KOPT-K1 (cell line): Measurements from ENCODE around the gene FRAS1.

Experiments used
- H3K27ac ChIP-seq: fragments of 200-600 bp; sonication (generic); 2 replicates; pipeline ENCODE4 v1.5.1; 2016; ENCODE audit warnings: antibody characterized with exemption, mild to moderate bottlenecking, low read depth, low read length; ENCODE audit not compliant: poor library complexity, severe bottlenecking
- H3K36me3 ChIP-seq: fragments of 200-600 bp; sonication (generic); 2 replicates; pipeline ENCODE4 v1.5.1; 2017; ENCODE audit warnings: antibody characterized with exemption, mild to moderate bottlenecking, low read length, moderate library complexity; ENCODE audit not compliant: insufficient read depth
- H3K9me3 ChIP-seq: fragments of 200-600 bp; sonication (generic); 2 replicates; pipeline ENCODE4 v1.5.1; 2017; ENCODE audit warnings: antibody characterized with exemption, low read length, mild to moderate bottlenecking; ENCODE audit not compliant: insufficient read depth, poor library complexity, severe bottlenecking

Gene FRAS1

DNA sequence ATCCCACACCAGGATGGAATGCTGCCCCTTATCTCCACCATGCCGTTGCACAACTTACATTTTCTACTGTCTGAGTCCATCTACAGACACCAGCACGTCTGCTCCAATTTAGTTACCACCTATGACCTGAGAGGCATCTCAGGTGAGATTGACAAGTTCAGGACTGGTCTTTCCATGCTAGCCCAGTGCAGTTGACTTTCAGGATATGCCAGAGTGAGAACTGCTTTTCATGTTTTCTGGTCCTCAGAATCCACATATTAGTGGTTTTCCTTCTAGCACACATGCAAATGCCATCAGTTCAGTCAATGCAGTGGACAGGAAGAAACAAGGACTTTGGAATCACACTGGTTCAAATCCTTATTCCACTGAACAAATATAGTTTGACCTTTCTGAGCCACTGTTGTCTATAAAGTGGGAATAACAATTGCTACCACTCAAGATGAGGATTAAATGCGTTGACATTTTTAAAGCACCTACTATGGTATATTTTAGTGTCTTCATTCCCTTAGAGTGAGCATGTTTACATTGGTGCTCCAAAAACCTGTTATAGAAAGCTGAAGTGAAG lies 456.4 kb downstream of the FRAS1 start:
- H3K36me3 ChIP-seq, result no peaks in the 10 kb centered on the region
- H3K27ac ChIP-seq, result no peak overlapping the region
- no peaks in the 10 kb centered on the region for H3K9me3 ChIP-seq

DNA sequence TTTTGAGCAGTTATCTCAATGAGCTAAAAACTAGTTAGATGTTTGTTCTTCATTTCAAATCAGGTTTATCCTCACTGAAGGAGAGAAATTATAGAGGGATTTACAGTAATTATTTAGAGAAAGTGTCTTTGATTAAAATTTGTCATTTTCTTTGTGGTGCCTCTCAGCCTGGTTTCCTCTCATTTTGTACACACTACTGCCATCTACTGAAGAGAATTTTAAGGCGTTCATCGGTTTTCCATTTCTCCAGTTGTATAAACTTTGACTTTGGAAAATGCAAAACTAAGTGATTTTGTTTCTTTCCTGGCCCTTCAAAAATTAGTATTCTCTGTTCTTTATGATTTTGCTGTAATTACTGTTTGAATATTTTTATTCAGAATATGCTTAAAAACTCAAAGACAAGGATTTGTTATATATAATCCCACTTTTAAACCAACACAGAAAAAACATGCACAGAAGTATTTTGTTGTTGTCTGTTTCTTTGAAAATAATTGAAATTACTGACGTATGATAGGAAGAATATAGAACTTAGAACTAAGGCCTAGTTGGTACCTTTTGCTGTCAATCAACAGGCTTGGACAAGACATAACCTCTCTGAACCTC lies 460.0 kb downstream of the FRAS1 start:
- Histone ChIP-seq H3K27ac (no peak overlapping the region), H3K9me3 (no peaks in the 10 kb centered on the region), H3K36me3 (no peaks in the 10 kb centered on the region)

DNA sequence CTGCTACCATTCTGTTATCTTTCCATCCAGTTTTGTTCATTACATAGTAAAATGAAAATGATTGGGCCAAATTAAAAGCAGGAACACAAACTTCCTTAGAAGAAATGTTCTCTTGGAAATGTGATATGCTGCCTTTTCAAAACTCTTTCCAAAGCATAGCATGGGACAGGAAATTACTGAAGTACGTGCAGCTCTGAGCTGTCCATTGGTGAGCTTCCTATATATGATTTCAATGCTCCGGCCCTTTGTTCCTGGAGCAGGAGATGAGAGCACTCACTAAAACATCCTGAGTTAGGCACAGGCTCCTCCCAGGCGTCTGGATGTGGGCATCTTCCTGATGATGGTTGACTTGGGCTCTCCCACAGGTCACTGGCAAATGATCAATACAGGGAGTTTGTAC lies 461.4 kb downstream of the FRAS1 start:
- no peaks in the 10 kb centered on the region for H3K36me3 ChIP-seq
- no peak overlapping the region for H3K27ac ChIP-seq
- no peaks in the 10 kb centered on the region for H3K9me3 ChIP-seq

DNA sequence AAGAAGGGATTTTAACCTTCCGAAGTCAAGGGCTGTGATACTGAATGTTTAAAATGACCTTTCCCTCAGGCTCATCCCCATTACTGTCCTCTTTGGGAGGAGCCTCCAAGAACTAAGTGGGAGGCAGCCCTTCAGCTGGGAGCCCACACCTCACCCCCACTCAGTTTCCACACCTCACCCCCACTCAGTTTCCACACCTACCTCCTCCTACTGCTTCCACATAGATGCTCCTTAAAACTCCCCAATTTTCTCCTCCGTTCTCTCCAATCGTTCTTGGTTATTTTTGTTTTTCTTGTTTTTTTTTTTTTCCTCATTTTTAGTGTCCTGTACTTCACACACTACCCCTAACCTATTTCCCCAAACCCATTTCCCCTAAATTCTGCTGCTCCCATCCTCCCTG lies 462.8 kb downstream of the FRAS1 start:
- Histone ChIP-seq H3K27ac (no peak overlapping the region), H3K36me3 (no peaks in the 10 kb centered on the region), H3K9me3 (no peaks in the 10 kb centered on the region)

DNA sequence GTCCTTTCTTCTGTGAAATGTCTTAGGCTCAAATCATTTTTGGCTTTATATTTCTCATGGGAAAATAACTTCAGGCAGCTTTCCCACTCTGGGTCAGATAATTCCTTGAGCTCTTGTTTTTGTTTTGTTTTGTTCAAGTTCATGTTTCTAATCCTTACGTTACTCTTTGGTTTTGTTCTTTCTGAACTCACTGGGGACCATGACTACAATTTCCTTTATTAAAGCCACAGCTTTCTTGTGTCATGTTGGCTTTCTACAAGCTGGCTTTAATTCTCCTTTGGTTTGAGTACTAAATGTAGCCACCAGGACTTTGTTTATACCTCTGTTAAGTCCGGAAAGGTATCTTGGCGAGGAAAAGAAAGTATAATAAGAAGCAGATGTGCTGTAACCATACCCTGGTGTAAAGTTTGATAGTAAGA lies 463.7 kb downstream of the FRAS1 start:
- no peaks in the 10 kb centered on the region for H3K36me3 ChIP-seq
- H3K27ac ChIP-seq, result no peak overlapping the region

DNA sequence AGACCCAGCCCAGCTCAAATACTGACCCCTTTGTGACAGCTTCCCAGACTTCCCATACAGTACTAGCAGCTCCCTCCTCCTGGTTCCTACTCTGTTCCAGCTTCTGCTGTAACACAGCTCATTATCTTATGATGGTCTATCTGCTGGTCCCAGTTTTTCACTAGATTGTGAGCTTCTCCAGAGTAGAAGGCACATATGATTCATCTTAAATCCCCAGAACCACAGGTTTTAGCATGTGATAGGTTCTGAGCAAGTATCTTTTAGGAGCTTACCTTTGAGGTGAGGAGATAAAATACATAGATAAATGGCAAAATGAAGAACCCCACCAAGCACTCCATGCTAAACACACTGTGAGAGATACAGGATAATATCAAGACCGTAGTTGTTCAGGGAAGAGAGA lies 466.9 kb downstream of the FRAS1 start:
- no peaks in the 10 kb centered on the region for H3K9me3 ChIP-seq
- H3K27ac ChIP-seq, result no peak overlapping the region
- H3K36me3 ChIP-seq, result no peaks in the 10 kb centered on the region

More for the DNA sequence above, 463.7 kb downstream of the FRAS1 start:
- H3K9me3 ChIP-seq, result no peaks in the 10 kb centered on the region

DNA sequence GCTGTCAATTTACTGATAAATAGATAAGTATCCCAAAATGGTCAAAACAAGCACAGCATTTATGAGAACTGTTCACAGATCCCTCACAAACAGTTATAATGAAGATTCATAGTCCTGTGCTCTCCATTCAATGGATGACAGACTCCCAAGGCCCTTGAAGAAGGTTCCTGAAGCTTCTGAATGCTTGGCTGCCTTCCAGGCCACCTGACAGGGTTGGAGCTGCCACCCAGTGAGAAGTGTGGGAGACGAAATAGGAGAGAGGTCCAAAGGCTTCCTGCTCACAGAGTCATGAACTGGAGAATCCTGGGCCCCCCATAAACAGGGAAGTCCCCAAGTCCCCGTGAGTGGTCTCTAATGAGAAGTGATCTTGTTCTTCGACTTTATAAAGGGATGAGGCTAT lies 468.4 kb downstream of the FRAS1 start:
- H3K9me3 ChIP-seq, result no peaks in the 10 kb centered on the region
- H3K36me3 ChIP-seq, result no peaks in the 10 kb centered on the region
- no peak overlapping the region for H3K27ac ChIP-seq

DNA sequence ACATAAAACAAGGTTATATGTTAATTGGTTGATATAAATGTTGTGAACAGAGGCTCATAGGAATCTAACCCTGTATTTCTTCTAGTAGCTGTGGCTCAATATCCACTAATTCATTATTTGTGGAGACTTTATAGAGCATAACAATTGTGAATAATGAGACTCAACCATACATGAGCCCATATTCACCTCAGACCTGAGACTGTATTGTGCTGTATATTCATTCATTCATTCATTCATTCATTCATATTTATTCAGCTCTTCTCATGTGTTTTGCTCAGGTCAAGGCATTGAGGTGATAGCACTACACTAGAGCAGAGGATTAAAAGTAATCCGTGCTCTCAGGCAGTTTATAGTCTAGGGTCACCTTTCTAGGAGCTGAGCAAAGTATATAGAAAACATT lies 470.0 kb downstream of the FRAS1 start:
- H3K27ac ChIP-seq, result no peak overlapping the region
- H3K9me3 ChIP-seq, result no peaks in the 10 kb centered on the region
- no peaks in the 10 kb centered on the region for H3K36me3 ChIP-seq

DNA sequence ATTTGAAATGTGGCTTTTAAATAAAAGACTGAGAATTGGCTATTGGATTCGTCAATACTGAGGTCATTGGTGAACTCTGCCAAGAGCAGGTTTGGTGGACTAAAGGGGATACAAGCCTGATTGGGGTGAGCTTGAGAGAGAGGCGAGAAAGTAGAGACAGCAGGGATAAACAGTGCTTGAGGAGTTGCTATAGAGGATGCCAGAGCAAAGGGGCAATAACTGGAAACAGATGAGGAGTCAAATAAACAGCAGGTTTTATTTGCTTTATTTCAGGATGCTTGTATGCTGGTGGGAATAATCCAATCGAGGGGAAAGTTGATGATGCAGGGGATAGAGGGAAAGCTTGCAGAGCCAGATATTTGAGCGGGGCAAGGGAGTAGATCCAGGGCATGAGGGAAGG lies 470.4 kb downstream of the FRAS1 start:
- Histone ChIP-seq H3K27ac (no peak overlapping the region), H3K9me3 (no peaks in the 10 kb centered on the region), H3K36me3 (no peaks in the 10 kb centered on the region)

DNA sequence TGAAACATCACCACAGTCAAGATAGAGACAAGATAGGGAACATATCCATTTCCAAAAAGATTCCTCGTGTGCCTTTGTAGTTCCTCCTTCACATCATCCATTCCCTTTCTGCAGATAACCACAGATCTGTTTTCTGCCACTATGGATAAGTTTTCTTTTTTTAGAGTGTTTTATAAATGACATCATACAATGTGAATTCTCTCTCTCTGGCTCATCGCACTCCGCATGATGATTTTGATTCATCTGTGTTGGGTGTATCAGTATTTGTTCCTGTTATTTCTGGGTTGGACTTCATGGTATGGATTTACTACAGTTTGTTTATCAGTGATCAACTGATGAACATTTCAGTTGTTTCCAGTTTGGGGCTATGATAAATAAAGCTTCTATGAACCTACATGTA lies 471.2 kb downstream of the FRAS1 start:
- Histone ChIP-seq H3K27ac (no peak overlapping the region), H3K9me3 (no peaks in the 10 kb centered on the region), H3K36me3 (no peaks in the 10 kb centered on the region)

DNA sequence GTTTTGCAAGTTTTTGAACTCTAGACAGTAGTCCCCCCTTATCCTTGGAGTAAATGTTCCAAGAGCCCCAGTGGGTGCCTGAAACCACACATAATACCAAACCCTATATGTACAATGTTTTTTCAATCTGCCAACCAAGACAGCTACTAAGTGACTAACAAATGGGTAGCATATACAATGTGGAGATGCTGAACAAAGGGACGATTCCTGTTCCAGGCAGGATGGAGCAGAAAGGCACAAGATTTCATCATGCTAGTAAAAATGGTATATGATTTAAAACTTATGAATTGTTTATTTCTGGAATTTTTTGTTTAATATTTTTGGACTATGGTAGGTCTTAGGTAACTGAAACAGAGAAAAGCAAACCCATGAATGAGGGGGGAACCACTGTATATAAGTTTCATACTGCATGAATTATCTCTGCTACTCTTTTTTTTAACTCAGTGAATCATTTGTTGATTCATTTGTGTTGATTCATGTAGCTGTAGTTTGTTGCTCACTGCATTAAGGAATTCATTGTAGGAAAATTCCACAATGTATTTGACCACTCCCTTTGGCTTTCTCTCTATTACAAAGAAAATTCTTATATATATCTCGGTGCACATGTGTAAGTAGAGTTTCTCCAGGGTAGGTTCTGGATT lies 472.6 kb downstream of the FRAS1 start:
- Histone ChIP-seq H3K27ac (no peak overlapping the region), H3K36me3 (no peaks in the 10 kb centered on the region)

DNA sequence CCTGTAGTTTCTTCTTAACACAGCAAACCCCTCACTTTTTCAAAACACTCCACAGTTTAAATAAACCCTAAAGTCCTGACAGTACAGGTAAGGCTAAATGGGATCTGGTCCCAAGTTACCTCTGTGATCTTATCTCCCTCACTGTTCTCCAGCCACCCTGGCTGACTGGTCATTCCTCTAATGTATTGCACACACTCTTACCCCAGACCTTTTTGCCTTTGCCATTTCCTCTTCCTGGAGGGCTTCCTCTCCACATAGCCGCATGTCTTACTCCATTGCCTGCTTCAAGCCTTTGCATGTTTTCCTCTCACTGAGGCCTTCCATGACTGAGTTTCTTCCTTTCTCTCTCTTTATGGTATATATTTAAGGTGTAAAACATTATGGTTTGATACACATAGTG lies 474.9 kb downstream of the FRAS1 start:
- Histone ChIP-seq H3K36me3 (no peaks in the 10 kb centered on the region), H3K9me3 (no peaks in the 10 kb centered on the region), H3K27ac (no peak overlapping the region)

More for the DNA sequence above, 472.6 kb downstream of the FRAS1 start:
- no peaks in the 10 kb centered on the region for H3K9me3 ChIP-seq

DNA sequence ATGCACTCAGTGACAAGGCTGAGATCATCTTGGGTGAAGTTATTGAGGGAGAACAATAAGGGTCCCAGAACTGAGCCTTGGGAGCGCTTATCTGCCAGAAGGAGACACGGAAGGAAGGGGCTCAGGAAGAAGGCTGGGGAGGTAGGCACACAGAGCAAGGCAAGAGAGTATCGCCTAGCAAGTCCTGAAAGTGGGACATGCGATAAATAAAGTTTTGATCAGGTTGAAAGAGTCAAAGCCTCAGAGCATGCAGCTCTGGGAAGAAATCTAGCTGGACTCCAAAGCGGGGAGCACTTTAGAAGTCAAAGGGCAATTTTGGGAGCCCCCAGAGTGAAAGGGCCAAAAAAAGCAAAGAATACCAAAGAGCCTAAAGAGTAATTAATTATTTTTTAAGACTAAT lies 476.7 kb downstream of the FRAS1 start:
- no peaks in the 10 kb centered on the region for H3K36me3 ChIP-seq
- H3K27ac ChIP-seq, result no peak overlapping the region

DNA sequence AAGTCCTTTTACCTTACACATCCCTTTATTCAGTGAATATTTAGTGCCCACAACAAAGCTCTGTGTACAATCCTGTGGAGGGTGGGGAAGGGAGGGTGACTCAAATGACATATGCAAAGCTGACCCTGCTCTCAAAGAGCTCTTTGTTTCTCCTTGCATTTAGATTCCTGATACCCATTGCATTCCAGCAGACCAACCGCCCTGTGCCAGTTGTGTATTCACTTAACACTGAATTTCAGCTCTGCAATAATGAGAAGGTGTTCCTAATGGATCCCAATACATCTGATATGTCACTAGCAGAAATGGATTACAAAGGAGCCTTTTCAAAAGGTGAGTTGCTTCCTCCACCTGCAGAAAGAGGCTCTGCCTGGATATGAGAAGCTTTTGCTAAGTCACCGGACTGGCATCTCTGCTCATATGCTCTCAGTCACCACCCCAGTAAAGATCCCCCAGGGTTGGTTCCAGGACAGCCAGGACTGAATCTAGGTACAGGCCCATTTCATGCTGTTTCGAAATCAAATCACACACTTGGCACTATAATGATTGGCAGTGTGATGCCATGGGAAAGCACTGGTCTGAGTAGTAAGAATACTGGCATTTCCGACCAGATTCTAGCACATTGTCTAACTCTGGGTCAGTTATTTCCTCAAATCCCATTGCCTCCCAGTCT lies 477.3 kb downstream of the FRAS1 start:
- Histone ChIP-seq H3K9me3 (no peaks in the 10 kb centered on the region), H3K36me3 (no peaks in the 10 kb centered on the region), H3K27ac (no peak overlapping the region)

More for the DNA sequence above, 476.7 kb downstream of the FRAS1 start:
- H3K9me3 ChIP-seq, result no peaks in the 10 kb centered on the region

DNA sequence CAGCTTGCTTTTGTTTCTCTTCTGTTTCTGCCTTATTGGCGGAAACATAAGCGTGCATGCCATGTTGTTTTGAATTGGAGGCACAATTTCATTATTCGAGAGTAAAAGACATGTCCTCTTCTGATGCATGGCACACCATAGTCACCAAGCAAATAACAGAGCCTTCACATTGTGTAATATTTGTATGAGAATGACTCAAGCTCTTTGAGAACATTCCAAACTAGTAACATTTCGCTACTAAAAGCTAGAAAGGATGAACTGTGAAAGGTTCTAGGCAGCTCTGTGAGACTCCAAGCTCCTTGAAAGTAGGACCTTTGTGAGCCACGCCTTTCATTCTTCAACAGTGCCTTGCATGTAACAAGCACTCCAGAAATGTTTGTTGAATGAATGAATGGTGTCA lies 485.2 kb downstream of the FRAS1 start:
- no peaks in the 10 kb centered on the region for H3K36me3 ChIP-seq
- H3K9me3 ChIP-seq, result no peaks in the 10 kb centered on the region
- H3K27ac ChIP-seq, result no peak overlapping the region
